Activated naive CD4-positive, alpha-beta T cell treated with anti-CD3 and anti-CD28 coated beads, Interleukin-2, amount 50 U/mL, for 16 hours (primary cell): Measurements from ENCODE around the gene ACTL6B.
"Not testable (repeated sequence)": the region's sequence is repeated elsewhere in the genome, so short reads cannot be mapped to it uniquely, and the experiment has no call there.

Experiments used
- DNase-seq: peaks from one replicate; pipeline ENCODE4 v3.0.0-alpha.2; 2020

Gene ACTL6B

DNA sequence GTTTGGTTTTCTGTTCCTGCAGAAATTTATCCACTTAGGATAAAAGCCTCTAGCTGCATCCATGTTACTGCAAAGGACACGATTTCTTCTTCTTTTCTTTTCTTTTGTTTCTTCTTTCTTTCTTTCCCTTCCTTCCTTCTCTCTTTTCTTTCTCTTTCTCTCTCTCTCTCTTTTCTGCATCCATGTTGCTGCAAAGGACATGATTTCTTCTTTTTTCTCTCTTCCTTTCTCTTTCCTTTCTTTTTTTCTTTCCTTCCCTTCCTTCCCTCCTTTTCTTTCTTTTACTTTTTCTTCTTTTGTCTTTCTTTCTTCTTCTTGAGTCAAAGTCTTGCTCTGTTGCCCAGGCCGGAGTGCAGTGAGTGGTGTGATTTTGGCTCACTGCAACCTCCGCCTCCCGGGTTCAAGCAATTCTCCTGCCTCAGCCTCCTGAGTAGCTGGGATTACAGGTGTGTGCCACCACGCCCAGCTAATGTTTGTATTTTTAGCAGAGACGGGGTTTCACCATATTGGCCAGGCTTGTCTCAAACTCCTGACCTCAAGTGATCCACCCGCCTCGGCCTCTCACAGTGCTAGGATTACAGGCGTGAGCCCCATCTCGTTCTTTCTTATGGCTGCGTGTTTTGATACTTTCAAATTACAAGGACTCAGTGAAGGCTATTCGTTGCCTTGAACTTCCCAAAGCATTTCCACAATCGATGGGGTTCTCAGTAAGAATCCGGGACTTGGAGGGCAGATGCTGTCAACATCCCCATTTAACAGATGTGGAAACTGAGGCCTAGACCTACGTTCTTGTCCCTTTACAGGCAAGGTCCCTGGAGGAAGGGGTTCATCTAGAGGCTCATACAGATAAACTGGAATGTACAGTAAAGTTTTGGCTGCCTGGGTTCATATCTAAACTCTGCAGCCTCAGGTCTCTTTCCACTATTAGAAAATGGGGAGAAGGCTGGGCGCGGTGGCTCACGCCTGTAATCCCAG lies 15.4 kb upstream of the ACTL6B start:
- no peak for DNase-seq

DNA sequence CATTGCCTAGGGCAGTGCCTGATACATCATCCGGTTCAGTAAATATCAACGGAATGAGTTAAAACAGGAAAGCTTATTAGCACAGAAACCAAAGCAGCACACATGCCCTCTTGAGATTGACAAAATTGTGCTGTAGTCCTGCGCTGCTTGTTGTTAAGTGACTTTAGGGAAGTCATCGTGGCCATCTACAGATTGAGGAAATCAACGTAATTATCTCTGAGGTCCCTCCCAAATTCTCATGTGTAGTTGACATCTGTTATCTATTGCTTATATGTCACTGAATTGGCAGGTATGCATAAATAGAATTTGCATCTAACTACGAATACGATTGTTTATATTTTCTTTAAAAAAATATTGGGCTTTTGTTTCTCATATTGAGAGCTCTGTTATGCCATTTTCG lies 13.8 kb upstream of the ACTL6B start:
- no peak for DNase-seq

DNA sequence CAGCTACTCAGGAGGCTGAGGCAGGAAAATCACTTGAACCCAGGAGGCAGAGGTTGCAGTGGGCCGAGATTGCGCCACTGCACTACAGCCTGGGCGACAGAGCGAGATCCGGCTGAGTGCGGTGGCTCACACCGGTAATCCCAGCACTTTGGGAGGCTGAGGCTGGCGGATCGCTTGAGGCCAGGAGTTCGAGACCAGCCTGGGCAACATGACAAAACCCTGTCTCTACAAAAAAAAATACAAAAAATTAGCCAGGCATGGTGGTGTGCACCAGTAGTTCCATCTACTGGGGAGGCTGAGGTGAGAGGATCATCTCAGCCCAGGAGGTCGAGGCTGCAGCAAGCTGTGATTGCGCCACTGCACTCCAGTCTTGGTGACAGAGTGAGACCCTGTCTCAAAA lies 12.9 kb upstream of the ACTL6B start:
- DNase-seq: not testable (repeated sequence)

GRCh38 chr7:100668069-100668449 lies 11.8 kb upstream of the ACTL6B start:
- DNase-seq: no peak

- DNase-seq: no peak
Measured at GRCh38 chr7:100667331-100668068, 11.3 kb upstream of the ACTL6B start.

DNA sequence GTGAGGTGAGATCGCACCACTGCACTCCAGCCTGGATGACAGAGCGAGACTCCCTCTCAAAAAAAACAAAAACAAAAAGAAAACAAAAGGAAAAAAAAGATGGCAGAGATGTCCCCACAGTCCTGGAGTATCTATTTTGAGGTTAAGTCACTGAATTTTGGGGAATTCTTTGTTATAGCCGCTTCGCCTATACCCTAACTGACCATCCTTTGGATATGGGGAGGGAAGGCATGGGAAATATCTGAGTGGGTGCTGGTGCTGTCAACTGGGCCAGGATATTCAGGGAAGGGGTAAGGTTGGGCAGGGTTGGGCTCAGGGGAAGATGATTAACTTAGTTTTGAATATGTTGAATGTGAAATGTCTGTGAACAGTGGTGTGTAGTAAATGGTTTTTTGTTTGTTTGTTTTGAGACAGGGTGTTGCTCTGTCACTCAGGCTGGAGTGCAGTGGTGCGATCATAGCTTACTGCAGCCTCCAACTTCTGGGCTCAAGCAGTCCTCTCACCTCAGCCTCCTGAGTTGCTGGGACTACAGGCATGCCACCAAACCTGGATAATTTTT lies 9.0 kb upstream of the ACTL6B start:
- DNase-seq: no peak

DNA sequence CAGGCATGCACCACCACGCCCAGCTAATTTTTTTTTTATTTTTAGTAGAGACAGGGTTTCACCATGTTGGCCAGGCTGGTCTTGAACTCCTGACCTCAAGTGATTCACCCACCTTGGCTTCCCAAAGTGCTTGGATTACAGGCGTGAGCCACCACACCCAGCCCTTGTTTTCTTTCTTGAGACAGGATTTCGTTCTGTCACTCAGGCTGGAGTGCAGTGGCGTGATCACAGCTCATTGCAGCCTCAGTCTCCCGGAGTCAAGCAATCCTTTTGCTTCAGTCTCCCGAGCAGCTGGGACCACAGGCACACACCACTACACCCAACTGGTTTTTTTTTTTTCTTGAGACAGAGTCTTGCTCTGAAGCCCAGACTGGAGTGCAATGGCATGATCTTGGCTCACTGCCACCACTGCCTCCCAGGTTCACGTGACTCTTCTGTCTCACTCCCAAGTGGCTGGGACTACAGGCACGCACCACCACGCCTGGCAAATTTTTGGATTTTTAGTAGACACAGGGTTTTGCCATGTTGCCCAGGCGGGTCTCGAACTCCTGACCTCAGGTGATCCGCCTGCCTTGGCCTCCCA lies 6.0 kb upstream of the ACTL6B start:
- DNase-seq: not testable (repeated sequence)

GRCh38 chr7:100654908-100655831 lies 1.1 kb downstream of the ACTL6B start:
- DNase-seq: no peak

DNA sequence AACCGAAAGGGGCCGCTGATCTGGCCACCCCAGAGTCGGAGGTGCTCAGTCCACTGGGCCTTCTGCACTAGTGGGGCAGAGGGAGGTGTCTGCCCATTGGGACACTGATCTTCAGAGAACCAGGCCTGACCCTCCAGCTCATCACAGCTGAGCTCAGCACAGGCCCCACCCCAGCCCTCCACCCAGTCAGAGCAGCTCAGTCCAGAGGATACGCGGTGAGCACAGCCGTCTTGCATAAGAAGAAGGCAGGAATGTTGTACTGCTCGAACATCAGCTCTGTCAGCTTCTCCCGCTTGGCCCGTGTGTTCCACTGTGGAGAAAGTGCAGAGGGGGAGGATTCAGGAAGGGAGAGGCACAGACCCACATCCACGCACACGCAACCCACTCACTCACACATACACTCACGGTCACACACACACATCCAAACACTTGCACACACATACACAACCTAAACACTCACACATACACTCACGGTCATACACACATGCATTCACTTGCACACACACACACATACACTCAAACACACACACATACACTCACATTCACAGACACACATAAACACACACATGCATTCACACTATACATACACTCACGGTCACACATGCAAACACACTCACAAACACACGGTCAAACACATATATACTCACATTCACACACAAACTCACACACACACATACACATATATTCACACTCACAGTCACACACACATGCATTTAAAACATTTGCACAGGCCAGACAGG lies 6.3 kb downstream of the ACTL6B start:
- DNase-seq: no peak

GRCh38 chr7:100642534-100642907 lies 13.7 kb downstream of the ACTL6B start:
- DNase-seq: peak; percentile 22

DNA sequence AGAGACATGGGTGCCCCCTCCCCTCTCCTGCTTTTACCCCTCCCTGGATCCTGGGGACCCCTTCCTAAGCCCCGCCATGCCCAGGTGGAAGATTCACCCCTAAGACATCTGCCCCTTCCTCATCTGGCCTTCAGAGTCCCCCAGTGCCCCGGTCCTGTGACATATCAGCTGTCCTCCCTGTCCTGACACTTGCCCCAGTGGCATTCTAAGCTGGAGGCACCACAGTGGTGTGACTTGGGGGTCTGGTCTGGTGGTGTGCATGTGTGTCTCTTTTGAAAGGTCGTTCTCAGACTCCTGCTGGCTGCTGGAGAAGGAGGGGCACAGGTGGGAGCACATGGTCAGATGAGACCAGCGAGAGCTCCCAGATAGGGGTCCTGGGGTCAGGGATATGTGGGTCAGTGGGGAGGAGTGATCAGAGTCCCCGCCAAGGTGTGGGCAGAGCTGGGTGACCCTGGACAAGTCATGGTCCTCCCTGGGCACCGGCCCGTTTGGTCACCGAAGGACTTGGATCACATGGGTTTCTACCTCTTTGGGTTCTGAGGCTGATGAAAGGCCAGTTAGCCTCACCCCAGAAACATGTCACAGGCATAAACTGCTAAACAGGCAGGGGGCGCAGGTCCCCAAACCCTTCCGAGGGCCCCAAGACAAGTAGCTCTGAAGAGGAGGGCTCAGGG lies 14.3 kb downstream of the ACTL6B start:
- DNase-seq: no peak

DNA sequence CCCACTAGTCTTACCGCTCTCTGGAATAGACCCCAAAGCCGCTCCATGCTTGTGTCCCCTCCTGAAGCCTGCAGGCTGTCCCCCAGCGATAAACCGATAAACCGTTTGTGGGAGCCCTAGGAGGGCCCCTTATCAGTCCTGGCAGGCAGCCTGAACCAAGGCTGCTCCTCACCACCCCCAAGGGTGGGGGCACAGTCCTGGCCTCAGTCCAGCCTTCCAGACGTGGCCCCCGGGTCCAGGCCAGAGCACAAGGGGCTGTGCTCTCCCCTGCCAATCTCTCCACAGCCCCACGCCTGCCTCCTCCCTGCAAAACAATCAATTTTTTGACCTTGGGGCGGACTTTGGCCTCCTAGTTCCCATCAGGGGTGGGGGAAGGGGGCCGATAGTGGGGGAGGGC lies 14.8 kb downstream of the ACTL6B start, which contains the start of gene TFR2:
Gene TFR2 (minus strand): TSS at position 90 of the 397 bp plus-strand sequence. CDS start 43 bp downstream, at position 47.
- DNase-seq: no peak

GRCh38 chr7:100640517-100641440 lies 15.5 kb downstream of the ACTL6B start:
- DNase-seq: no peak

DNA sequence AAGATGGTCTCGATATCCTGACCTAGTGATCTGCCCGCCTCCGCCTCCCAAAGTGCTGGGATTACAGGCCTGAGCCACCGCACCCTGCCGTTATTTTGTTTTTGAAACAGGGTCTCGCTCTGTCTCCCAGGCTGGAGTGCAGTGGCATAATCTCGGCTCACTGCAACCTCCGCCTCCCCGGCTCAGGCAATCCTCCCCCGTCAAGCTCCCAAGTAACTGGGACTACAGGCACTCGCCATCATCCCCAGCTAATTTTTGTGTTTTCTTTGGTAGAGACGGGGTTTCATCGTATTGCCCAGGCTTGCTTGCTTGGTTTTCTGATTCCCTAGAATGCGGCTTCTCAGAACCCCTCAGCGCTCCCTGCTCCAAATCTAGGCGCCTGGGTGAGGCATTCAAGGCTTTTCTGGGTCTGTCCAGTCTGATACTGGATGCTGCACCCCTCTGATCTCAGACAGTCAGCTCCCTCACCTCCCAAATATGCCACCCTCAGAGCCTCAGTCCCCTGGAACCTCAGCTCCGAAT lies 16.2 kb downstream of the ACTL6B start:
- no peak for DNase-seq

- peak; percentile 65 for DNase-seq
Measured at GRCh38 chr7:100632951-100633717, 23.1 kb downstream of the ACTL6B start.

- no peak for DNase-seq
Measured at GRCh38 chr7:100630066-100630465, 26.2 kb downstream of the ACTL6B start.

GRCh38 chr7:100629117-100629716 lies 27.0 kb downstream of the ACTL6B start:
- no peak for DNase-seq

- no peak for DNase-seq
Measured at GRCh38 chr7:100627238-100627549, 29.1 kb downstream of the ACTL6B start.
